ENCODE results near the gene MBNL2.

GRCh38 chr13:97259798-97260714, 37.9 kb downstream of the MBNL2 start:
- TF ChIP-seq EZH2phosphoT487 (conservative IDR thresholded peaks at IDR 0.05; ENCODE audit: low read length): no peak
- no peak for TF ChIP-seq CTCF (IDR thresholded peaks at IDR 0.05; ENCODE audit: insufficient read depth, low read length, poor library complexity, severe bottlenecking)
